ENCODE results near the gene WDR72. TPM values are rescaled to one million over a fixed set of nuclear protein-coding genes. Genes with fewer than 3 reads are reported as not detected.

Gene WDR72
- total RNA-seq, 1 donor from 2014 or later, result not detected

DNA sequence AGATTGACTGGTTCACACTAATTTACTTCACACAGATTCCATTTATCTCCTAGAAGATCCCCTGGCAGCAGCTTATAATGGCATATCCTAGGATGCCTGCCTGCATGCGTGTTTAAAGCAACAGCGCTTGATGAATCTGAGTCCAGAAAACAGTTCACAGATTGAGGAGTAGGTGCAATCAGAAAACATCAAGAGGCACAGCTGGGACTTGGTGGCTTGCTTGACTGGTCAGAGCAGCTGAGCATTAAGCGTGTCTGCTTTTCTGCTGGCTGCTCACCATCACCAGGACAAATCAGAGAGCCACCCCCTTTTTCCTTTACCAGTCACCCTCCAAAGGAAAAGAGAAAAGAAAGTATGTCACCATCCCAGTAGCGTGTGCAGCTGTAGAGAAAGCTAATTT lies 223.6 kb downstream of the WDR72 start:
- DNase-seq (ENCODE audit: low read depth, low spot score), result no peak

DNA sequence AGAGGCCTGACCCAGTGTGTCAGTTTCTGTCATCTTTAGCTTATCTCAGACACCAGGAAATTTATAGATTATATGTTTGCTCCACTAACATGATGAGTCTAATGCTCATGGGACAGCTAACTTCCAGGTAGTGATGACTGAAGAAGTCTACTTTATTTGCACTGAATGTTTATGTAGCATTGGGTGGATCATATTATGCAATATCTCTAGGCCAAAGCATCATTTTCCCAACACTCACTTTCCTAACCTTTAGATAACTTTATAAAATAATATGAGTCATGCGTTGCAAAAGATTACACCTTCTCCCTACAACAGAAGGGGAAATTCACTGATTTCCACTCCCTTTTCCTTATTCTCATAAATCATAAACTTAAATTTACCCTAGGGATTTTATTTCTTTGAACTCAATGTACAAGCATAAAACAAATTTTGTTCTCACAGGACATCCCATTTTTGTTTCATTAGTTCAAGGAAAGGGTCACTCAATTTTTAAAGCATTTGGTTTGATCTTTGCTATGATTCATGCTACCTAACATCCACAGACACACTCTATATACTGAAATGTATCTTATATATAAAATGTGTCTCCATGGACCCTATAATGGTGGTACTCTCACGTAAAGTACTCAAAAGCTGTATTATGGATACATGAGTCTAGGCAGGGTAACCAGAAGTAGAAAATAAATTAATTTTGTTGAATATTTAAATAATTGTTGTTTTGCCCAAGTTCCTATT lies 225.2 kb downstream of the WDR72 start:
- no peak for DNase-seq (ENCODE audit: low read depth, low spot score)

DNA sequence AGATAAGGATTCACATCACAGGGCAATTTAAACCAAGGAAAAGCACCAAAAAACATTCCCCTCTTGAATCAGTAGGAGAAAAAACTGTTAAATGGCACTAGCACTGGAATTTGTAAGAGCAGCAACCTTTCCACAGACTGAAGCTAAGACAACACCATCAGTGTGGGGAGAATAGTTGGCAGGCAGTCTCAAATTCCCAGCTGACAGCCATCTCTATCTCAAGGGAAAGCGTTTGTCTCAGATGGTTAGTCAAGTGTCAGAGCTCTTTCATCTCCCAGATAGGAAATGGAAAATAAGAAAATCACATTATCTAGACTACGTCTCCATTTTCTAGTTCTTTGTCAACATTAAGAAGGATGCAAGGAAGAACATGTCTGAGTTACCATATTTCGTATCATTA lies 228.7 kb downstream of the WDR72 start:
- no peak for DNase-seq (ENCODE audit: low read depth, low spot score)

DNA sequence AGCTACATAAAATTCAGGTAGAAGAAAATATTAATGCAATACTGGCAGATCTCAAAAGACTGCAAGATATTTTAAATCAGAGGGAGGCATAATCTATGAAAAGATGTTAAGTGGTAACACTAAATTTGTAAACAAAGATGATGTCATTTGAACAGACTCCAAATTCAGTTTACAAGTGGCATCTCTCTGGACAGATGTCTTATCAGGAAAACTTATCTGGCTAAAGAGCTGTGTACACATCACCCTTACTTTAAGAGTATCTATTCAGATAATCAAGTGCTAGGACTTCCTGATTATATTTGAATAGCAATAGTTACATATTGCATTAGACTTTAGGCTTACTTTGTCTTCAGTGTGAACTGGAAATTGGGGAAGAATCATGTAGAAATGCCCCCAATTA lies 231.5 kb downstream of the WDR72 start:
- no peak for DNase-seq (ENCODE audit: low read depth, low spot score)

DNA sequence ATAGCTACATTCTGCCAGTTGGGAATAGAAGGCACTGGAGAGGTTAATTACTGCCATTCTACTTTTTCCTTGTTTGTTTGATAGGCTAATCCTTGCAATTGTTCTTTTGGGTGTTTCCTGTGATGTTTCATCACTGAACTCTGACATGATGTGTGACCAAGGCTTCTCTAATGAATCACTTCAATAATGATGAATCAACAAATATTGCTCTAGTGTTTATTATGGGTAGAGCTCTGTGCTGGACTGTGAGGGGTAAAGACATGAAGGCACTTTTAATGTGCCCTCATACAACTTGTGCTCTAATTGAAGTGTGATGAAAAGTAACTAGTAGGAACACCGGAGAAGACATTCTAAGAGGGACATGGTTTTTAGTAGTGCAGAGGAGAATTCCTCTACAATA lies 233.6 kb downstream of the WDR72 start:
- no peak for DNase-seq (ENCODE audit: low read depth, low spot score)

DNA sequence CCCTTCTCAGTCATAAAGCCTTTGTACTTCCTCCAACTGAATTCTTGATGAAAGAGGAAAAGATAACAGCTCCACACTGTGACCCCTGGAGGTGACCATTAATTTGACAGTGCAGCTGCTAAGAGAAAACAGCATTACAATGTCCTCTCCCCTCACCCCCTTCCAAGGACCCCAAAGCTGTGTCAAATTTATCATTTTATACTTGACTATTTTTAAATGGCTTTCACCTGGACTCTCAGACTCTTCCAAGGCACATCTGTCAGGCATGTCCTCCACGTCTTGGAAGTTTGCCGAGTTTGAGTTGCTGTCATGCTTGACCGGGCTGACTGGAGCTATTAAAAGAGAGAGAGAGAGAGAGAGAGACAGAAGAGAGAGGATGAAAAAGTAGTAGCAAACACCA lies 236.5 kb downstream of the WDR72 start:
- DNase-seq (ENCODE audit: low read depth, low spot score), result no peak

DNA sequence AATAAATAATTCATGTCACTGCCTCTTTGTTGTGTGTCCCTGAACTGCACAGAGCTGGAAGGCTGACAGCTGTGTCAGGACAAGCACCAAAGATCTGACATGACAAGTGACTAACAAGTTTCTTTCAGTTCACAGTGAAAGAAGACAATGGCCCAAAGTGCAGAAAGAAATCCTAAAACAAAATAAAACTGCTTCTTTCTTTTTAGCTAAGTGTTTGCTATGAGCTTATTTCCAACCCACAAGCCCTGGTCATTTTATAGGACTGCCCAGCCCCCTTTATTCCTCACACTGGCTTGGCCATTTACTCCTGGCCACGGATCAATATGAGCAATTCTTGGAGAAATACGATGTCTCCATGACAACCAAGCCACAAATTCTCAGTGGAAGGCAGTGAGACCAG lies 238.5 kb downstream of the WDR72 start:
- no peak for DNase-seq (ENCODE audit: low read depth, low spot score)

DNA sequence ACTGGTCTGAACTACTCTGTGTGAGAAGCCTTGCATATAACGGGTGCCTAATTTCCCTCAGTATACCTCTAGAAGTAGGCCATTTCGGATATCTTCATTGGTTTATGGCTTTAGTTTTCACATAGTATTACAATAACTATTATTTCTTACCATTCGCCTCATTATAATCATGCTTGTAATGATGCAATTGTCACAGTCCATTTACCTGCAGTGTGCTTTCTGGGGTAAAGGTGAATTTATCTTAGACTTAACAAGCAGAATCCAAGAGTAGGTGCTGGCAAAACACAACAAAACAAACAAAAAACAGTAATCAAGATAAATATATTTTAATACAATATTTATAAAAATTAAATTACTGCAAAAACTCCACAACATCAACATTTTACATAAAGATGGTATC lies 246.0 kb downstream of the WDR72 start:
- DNase-seq (ENCODE audit: low read depth, low spot score), result no peak

DNA sequence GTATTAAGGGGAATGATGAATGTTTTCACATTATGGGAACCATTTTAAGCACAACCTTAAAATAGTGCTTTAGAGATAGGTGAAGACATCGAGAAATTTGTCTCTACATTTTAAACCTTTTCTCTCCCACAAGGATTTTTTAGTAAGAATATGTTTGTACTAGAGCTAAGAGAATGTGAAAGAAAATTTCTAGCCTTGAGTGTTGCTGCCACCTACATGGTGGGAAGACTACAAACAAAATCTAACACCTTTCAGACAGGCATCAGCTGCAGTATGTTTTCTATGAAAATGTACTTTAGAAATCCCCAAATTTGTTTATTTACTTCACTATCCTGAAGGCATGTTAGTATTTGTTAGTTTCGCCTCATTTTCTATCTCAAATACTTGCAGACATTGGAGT lies 247.4 kb downstream of the WDR72 start:
- DNase-seq (ENCODE audit: low read depth, low spot score), result no peak

DNA sequence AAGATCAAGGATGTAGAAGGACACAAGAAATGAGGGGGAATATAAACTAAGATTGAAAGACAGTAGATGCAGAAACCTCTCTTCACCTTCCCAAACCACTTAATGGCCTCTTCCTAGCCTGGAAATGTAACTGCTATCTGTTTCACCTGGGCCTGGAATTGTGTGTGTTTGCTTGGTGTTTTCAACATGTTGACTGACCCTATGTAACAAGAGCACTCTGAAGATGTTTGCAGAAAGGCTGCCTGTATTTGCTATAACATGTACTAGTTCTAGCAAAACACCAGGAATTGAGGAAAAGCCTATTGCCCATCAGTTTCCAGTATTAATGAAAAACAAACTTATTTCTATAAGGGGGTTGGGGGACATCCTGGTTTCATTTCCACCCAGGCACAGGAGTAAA lies 248.3 kb downstream of the WDR72 start:
- DNase-seq (ENCODE audit: low read depth, low spot score), result no peak

DNA sequence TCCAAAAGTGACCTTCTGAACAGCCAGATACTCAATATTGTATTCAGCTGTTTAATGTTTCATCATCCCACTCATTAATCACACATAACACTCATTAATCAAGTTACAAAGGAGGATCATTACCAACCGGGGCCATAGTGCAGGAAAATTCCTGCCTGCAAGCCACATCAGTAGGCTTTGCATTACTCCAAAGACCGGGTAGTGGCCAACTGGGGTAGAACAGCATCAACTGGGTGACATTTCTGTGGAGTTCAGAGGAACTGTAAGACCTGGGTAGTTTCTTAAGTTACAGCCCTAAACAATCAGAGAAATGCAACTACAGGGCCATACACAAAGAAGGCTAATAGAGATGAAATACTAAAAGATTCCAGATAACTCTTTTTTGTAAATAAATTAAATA lies 253.1 kb downstream of the WDR72 start:
- no peak for DNase-seq (ENCODE audit: low read depth, low spot score)

DNA sequence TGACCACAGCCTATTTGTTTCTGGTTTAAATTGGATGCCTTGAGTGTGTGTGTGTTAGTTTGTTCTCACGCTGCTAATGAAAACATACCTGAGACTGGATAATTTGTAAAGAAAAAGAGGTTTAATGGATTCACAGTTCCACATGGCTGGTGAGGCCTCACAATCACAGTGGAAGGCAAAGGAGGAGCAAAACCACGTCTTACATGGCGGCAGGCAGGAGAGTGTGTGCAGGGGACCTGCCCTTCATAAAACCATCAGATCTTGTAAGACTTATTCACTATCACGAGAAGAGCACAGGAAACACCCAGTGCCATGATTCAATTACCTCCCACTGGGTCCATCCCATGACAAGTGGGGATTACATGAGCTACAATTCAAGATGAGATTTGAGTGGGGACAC lies 260.5 kb downstream of the WDR72 start:
- no peak for DNase-seq (ENCODE audit: low read depth, low spot score)

DNA sequence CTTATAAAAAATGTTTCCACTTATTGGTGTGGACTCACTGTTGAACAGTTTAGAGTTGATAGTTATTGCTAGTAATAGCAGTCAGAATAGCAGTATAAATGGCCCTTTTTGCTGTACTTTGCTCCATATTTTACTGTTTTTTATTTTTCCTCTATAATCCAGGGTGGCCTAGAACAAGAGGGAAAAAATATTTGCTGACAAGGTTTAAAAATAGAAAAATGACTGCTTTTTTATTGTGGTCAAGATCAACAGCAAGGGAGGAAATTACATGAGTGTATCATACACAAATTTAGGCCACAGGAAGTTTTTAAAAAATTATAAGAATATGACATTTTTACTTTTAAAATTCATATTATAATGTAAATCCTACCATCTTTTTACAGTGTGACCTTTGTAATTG lies 269.1 kb downstream of the WDR72 start:
- DNase-seq (ENCODE audit: low read depth, low spot score), result no peak

DNA sequence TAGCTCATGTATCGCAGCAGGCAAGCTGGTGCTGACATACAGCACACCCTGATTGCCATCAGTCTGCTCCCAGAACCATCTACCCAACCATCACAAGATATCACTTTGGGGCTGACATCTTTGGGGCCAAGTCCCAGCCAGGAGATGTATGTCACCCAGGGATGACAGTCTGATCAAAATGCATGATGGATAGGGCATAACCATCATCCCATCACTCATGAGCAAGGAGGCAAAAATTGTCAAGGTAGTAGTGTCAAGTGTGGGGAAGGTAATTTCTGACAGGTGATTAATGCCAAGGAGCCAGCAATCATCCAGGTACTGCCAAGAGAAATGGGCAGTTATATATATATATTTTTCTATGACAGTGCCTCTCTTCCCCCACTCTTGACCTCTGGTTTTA lies 277.4 kb downstream of the WDR72 start:
- no peak for DNase-seq (ENCODE audit: low read depth, low spot score)

DNA sequence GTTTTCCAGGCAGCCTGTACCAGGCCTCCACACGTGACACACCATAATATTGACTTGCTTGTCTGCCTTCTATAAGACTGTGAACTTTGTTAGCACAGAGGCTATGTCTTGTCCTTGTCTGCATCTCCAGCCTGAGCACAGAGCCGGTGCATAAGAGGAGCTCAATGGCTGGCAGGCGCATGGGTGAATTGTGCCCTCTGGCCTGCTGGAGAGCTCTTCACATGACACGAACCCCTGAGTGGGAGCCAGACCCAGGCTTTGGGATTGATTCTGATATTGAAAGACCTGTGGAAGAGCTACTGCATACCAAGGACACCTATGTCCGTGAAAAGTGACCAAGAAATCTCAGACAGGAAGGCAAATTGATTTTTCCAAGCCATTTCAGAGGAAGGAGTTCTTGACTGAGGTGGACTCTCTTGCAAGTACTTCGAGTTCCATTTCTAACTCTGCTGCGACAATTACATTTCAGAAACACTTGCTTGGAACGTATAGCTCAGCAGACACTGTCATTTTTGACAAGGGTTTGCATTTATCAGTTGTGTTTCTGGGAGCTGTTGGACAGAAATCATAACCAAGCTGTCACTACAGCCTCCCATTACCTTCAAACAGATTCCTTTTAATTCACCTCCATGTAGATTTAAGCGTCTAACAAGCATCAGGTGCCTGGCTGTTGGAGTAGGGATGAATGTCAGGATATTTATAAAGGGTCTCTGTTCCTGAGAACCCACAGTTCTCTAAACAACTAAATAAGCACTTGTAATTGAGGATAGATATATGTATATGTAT lies 281.3 kb downstream of the WDR72 start:
- DNase-seq (ENCODE audit: low read depth, low spot score), result no peak

DNA sequence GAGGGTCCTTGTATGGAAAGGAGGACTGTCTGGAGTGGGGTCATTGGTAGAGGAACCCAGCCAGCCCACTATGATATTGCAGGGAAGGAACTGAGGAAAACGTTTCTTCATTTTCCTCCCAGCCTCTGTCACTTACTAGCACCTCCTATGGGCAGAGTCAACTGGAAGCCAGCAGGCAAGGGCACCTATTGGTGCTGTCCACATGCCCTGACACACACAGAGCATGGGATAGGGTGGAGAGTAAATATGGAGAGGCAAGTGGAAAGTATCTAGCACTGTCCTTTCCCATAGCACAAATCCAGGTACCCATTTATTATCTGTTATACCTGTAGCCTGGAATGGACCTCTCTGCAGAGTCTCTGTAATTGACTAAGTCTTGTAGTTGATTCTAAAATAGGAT lies 285.6 kb downstream of the WDR72 start:
- DNase-seq (ENCODE audit: low read depth, low spot score), result no peak

DNA sequence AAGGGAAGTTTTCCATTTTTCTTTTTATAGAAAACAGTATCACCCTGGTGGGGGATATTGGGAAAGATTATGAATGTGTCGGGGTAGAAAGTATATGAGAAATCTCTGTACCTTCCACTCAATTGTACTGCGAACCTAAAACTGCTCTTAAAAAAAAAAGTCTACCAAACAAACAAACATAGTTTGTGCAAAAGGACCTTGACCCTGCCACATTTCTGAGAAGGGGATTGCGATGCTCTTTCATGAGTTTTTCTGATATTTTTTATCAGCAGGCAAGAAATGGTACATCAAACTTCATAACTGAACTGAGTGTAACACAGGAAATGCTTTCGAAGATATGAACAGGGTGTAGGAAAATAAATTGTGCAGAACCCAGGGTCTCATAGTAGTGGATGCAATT lies 286.0 kb downstream of the WDR72 start:
- DNase-seq (ENCODE audit: low read depth, low spot score), result no peak

DNA sequence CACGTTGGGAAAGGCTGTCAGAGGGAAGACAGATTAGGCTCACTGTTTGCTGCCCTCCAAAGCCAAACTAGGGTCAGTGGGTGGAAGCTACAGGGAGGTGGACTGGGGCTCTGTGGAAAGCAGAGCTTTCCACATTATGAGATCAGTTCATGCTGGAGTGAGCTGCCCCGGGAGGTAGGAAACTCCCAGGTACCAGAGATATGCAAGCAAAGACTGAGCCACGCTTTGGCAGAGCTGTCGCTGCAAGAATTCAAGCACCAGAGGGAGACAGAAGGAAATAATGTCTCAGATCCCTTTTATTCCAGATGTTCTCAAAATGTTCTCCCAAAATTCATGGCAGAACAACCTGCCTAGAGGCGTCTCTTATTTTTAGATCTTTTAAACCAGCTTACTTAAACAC lies 286.6 kb downstream of the WDR72 start:
- no peak for DNase-seq (ENCODE audit: low read depth, low spot score)

DNA sequence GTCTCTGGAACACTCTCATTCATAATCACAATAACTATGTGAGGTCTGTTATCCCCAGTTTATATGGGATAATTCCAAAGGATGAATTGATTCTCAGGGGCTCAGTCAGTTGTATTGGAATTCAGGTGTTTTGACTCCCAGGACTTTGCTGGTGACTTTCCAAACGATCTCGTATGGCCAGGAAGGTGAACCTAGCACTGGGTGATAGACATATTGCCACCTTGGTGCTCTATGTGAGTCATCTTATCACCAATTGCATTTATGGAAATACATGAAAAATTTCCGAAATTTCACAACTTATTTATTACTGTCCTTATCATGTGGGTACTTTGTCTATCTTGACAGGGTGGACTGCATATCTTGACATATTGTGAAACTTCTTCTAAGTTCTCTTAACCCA lies 287.3 kb downstream of the WDR72 start:
- no peak for DNase-seq (ENCODE audit: low read depth, low spot score)

DNA sequence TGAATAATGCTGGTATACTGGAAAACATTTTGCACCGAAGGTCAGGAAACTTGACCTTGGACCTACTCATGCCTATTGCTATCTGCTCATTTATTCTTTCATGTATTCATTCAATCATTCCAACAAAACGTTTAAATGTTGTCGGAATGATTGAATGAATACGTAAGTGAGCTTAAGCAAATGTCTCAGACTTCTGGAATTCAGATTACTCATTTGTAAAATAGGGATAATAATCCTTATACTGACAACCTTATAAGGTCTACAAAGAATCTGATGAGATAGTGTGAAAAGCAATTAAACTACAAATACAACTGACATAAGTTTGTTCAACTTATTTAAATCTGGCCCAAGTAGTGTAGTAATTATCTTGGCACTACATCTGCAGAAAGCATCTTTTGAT lies 288.7 kb downstream of the WDR72 start:
- DNase-seq (ENCODE audit: low read depth, low spot score), result no peak

DNA sequence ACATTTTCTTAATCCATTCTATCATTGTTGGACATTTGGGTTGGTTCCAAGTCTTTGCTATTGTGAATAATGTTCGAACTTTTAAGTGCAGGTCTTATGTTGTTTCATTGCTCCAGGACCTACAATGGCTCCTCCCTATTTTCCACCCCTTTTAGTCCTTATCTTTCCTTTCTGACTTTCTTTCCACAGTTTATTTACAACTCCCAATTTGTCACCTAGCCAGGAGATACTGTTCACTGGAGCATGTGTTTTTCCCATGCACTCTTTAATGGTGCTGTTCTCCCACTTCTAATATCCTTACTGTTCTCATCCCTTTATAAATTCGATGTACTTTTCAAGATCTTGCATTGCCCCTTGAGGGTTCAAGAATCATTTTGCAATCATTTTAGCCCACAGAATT lies 290.0 kb downstream of the WDR72 start:
- DNase-seq (ENCODE audit: low read depth, low spot score), result no peak

All from pulmonary artery endothelial cell (primary cell).